HG03095 (cell line): Measurements from ENCODE around the gene SLC7A6OS.

Source experiments
- ATAC-seq: cut with Tn5 transposase; IDR thresholded peaks from one replicate; pipeline ENCODE4 v1.9.1; 2021; ENCODE audit warnings: moderate library complexity; ENCODE audit not compliant: unreplicated experiment

Gene SLC7A6OS

DNA sequence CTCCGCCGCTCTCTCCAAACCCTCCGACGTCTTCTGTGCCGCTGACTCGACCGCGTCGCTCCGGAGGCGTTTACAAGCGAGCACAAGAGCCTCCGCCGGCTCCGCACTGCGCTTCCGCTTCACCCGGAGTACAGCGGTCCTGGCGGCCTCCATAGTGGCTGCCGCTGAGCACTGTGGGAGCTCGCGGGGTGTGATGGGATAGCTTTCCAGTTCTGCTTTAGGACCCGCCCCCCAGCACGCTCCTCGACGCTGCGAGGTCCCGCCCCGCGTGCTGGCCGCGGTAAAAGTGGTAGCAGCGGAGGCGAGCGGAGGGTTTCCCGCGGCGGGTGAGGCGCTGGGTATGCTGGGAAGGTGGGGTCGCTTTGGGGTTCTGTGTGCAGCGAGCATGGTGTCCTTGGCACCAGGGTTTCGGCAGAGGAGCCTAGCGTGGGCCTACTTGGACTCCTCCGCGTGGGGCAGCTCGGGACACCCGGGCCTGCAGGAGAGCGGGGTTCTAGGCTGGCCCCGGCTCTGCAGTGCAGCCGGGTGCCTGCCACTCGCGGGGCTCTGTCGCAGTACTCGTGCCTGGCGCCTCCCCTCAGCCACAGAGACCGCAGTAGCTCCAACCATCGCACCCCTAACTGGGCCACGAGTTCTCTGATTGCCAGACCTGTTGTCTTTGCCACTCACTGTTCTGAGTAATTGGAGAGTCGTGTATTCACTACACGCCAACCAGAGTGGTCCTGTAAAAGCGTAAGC lies at the start of gene SLC7A6OS, which contains the start of gene PRMT7:
TSS of gene SLC7A6OS (minus strand) at position 173 of the 738 bp plus-strand sequence. CDS start at position 153, 20 bp downstream.
TSS of gene PRMT7 (plus strand) at position 246 of the 738 bp plus-strand sequence. CDS start 4,961 bp downstream, outside the sequence.
- ATAC-seq = peak; percentile 97

DNA sequence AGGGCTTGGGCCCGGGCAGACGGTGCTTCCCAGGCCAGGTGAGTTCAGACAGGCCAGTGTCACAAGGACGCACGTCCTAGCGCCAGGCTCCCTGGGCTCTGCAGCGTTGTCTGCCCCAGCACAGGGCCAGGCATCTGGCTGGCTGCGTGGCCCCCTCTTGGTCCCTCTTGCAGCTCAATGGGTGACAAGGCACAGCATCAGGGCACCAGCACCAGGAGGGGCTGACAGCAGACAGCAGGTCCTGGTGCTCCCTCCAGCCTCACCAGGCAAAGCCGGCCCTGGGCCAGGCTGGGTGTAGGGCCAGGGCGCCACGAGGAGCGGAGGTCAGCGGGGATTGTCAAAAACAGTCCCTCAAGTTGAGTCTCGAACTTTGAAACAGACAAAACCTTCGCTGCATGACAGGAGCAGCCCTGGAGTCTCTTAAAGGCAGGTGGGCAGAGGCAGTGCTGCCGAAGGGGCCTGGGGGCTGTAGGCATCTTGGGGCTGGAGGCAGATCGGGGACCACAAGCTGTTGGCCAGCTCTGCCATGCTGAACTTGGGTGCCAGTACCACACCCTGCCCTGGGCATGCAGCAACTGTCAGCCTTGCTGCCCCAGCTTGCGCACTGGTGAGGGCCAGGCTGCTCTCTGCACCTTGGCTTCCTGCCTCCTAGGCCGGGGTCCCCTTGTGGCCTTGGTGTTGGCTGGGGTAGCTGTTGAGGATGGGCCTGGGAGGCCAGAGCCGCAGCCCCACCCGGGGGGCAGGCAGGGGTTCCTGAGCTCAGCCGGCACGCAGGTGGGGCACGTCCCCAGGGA lies 48.8 kb upstream of the SLC7A6OS start:
- ATAC-seq = no peak

DNA sequence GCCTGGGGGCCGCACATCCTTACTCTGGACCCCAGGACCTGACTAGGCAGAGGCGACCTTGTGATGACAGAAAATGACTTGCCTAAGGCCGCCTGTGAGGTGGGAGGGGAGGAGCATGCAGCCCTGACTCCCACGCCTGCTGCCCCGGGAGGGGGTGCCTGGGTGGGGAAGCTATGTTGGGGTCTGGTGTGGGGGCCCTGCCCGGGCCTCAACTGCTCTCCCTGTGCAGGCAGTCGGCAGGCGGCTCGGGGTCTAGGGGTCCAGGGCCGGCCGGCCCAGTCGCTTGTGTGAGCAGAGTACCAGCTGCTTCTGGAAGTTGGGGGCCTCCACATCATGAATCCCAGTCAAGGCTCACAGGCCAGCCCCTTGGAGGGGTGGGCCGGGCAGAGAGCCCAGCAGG lies 48.2 kb upstream of the SLC7A6OS start:
- no peak for ATAC-seq

DNA sequence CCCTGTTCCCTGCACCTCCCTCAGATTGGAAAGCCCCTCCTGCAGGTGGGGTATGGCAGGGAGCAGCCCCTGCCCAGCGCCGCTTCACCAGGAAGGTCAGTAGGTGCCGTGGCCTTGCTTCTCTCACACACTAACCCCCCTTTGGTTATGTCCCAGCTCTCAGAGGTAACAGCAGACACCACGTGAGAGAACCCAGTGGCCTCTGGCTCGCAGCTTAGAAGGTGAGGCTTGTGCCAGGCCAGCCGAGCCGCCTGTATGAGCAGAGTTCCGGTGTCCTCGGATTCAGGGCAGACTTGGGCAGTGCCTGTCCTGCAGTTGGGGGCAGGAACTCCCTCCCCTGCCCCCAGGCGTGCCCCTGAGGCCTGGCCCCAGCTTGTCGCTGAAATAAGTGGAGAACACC lies 47.2 kb upstream of the SLC7A6OS start:
- ATAC-seq = no peak

DNA sequence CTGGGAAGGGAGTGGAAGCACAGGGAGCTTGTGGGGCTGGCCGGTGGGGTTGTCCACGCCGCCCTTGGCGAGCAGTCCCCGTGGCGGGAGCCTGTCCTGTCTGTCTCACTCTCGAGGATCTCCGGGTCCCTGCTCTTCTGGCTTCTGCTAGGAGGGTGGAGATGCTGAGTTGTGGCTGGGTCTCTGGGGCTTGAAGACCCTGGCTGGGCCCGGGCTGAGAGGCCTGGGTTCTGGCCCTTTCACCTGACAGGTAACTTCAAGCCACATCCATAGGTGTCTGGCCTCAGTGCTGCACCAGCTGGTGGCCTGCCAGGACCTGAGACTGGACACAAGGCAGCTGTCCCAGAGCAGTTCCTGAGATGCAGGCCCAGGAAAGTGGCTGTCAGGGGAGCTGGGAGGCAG lies 46.8 kb upstream of the SLC7A6OS start:
- ATAC-seq = no peak

DNA sequence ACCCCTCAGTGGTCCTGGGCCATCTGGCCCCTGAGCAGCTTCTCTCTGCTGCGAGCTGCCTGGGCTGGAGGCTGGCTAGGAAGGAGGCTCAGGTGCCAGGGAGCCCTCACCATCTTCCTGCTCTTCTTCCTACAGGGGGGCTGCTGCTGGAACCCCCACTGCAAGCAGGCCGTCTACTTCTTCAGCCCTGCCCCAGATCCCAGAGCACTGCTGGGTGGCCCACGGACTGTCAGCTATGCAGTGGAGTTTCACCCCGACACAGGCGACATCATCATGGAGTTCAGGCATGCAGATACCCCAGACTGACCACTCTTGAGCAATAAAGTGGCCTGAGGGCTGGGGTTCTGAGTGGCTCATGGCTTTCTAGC lies 46.2 kb upstream of the SLC7A6OS start:
- ATAC-seq = no peak

DNA sequence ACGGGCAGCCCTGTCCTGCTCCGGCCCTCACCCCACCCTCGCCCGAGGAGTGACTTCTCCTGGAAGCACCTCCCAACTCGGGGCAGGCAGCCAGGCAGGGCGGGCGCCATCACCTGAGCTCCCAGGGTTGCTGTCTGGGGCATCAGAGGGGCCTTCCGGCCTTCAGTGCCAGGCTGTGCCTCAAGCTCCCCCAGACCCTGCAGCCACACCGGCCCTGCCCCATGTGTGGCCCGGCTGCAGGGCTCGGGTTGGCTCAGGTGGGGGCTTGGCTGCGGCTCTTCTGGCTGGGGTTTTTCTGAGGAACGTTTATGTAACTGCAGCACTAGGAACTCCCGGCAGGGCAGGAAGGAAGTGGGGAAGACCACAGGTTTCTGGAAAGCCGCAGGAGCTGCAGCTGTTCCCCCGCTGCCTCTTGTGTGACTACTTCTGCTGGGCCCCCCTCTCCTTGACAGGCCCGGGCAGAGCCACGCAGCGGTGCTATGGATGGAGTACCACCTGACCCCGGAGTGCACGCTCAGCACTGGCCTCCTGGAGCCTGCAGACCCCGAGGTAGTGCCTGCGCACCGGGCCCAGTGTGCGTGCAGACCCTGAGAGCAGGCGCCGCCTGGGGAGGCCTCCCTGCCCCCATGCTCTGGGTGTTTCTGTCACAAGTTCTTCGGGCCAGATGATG lies 45.6 kb upstream of the SLC7A6OS start:
- ATAC-seq = peak; percentile 79

DNA sequence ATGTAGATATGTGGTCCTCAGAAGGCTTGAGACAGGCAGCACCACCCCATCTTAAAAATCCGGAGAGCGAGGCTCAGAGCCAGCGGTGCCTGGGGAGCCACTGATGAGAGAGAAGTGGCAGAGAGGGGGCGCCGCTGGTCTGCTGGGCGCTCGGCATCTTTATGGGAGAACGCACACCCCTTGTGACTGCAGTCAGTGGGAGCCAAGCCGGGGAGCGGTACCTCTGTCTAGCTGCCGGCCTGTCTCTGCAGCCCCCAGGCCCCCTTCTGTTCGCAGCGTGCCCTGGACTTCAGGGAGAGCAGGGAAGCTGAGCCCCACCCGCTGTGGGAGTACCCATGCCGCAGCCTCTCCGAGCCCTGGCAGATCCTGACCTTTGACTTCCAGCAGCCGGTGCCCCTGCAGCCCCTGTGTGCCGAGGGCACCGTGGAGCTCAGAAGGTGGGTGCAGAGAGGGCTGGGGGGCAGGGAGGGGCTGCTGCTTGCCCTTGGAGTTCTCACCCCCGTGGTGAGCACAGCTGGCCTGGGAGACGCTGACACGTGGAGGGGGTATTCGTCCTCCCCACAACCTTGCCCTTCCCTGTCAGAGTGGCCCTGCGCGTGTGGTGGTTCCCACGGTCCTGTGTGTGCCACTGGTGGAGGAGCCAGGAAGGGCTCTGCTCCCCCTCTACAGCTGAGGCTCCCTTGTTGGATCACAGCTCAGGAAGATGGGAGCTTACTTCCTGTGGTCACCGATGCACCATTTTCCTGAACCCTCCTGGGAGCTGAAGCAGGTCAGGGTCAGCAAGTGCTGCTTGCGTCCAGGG lies 44.9 kb upstream of the SLC7A6OS start:
- no peak for ATAC-seq

DNA sequence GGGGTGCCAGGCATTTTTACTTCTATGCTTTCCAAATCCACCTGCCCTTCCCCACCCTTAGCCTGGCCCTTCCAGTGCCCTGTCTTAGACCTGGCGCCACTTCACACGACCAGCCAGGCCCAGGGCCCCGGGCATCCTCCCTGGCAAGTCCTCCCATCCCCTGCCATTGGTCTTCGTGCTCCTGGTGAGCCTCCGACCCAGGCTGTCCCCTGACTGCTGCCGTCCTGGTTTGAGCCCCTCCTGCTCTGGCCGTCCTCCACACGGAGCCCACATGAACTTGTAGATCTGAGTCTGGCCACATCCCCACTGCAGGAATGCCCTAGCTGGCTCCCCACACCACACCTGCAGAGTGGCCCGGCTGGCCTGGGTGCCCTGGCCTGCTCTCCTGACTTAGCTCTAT lies 44.1 kb upstream of the SLC7A6OS start:
- no peak for ATAC-seq

DNA sequence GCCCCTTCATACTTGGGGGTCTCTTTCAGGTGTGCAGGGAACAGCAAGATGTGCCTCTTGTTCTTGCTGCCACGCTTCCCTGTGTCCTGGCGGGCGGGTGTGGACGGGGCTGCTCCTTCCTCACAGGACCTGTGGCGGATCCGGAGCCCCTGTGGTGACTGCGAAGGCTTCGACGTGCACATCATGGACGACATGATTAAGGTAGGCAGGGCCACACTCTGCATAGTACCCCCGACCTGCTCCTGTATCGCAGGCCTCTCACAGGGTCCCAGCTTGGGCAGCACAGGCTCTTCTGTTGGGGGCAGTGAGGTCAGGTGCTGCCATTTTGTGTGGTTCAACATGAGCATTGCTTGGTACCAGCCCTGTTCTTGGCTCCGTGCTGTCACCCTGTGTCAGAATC lies 42.6 kb upstream of the SLC7A6OS start:
- ATAC-seq = no peak

DNA sequence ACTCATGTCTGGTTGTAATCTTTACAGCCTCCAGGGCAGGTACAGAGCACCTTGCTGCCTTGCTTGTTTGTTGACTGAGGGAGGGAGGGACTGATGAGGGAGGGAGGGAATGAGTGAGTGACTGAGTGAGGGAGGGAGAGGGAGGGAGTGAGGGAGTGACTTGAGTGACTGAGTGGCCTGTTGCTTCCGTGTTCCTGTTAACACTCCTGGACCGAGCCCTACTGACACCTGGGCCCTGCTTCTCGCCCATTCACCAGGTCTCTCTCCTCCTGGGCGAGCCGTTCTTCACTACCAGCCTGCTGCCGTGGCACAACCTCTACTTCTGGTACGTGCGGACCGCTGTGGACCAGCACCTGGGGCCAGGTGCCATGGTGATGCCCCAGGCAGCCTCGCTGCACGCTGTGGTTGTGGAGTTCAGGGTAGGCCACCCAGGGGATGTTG lies 41.3 kb upstream of the SLC7A6OS start:
- no peak for ATAC-seq

DNA sequence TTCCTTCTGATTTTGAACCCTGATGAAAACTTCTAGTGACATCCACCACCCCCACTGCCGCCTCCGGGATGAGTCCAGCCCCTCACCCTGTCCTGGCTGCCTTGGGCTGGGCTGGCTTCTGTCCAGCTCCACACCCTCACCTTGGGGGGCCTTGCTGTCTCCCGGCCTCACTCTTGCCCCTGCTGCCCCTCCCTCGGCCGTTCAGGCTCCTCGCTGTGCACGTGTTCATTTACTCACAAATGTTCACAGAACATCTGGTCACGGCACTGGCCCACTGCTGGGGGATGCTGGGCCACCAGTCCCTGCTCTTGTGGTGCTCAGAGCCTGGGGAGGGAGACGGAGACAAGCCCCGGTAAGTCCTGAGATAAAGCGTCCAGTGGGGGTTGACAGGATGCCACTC lies 40.7 kb upstream of the SLC7A6OS start:
- no peak for ATAC-seq

DNA sequence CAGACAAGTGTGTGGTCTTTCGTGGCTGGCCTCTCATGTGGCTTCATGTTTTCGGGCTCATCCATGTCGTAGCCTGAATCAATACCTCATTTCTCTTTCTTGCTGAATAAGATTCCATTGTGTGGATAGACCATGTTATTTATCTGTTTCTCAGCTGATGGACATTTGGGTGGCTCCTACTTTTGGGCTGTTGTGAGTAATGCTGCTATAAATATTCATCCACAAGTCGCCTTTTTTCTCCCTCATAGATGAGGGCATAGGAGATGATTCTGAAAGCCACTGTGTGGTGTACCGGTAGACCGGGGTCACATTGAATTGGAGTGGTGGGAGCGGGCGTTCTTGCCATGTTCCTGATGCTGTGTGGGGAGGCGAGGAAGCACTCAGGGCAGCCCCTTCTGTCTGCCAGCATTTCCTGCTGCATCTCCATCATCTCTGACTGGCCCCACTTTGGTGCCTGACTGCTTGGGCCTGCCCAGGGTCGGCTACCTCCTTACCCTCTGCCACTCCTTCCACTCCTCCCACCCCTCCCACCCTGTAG lies 40.1 kb upstream of the SLC7A6OS start:
- no peak for ATAC-seq

DNA sequence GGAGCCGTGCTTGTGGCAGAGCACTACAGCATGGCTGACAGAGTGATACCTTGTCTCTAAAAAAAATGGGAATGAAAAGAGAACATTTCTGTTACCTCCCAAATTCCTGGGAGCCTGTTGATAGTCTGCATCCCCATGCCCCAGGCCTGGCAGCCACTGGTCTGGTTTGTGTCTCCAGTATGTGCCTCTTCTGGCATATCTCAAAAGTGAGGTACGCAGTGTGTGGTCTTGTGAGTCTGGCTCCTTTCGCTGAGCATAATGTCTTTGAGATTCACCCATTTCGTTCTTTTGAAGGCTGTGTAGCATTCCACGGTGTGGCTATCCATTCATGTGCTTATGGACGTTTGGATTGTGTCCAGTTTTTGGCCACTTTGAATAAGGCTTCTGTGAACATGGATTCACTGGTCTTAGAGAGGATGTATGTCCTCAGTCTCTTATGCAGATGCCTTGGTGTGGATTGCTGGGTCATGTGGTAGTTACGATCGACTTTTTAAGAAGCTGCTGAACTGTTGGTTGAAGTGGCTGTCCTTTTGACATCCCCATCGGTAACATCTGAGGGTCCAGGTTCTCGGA lies 39.2 kb upstream of the SLC7A6OS start:
- no peak for ATAC-seq

DNA sequence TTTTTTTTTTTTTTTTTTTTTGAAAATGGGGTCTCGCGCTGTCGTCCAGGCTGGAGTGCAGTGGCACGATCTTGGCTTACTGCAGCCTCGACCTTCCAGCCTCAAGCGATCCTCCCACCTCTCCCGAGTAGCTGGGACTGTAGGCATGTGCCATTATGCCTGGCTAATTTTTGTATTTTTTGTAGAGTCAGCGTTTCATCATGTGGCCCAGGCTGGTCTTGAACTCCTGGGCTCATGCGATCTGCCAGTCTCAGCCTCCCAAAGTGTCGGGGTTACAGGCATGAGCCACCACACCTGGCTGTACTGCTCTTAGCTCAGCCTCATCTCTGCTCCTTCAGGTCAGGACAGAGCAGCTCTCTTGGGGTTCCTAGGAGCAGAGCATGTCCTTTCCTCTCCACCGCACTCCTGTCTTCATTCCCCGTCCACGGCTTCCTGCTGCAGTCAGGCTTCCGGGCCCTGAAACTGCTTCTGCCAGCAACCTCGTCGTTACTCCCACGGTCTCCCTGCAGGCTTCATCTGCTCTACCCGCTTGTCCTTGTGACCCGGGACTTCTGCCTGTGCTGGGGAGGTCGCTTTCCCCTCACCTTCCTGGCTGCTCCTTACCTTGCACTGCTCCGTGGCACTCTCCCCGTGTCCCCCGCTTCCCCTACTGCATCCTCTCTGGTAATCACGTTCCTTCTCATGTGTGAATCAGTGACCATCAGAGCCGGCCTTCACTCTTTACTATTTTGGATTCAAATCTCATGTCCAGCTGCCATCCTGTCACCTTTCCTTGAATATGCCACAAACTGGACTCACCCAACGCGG lies 38.1 kb upstream of the SLC7A6OS start:
- ATAC-seq = no peak

DNA sequence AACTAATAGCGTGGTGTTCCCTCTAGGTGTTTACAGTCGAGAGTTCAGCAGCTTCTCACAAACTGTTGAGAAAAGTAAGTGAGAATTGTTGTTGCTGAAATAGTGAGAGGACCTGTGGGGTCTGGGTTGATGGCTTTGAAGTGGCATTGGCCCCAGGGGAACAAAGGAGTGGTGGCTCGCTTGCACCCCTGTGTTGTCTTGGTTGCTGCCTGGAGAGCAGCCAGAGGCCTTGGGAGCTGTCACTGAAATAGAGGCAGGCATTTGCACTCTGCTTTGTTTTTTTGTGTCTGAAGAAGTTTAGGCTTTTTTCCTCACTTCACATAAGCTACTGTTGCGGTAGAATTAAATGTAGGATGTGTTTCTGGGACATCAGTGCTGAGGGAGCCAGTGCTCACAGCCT lies 36.9 kb upstream of the SLC7A6OS start:
- ATAC-seq = no peak

DNA sequence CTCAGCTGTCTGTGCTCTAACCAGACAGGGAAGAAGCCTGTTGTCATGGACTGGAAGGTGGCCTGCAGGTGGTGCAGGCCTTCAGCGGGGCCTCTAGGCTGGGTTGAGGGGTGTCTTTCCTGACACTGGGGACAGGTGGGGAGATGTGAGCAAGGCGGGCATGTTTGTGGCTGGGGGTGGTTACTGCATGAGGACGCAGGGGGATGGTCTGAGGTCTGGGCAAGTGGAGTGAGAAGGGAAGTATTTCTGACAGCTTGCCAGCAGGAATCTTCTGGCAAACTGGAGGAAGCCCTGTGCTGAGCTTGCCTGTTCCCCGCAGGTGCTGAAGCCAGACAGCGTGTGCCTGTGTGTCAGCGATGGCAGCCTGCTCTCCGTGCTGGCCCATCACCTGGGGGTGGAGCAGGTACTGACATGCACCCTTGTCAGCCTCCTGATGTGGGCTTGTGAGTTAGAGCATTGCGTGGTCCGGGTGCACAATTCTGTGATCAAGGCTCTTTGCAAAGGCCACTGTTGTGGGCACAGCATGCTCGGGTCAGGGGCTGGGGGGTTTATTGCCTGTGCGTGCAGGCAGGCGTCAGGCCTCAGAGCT lies 36.2 kb upstream of the SLC7A6OS start:
- no peak for ATAC-seq

DNA sequence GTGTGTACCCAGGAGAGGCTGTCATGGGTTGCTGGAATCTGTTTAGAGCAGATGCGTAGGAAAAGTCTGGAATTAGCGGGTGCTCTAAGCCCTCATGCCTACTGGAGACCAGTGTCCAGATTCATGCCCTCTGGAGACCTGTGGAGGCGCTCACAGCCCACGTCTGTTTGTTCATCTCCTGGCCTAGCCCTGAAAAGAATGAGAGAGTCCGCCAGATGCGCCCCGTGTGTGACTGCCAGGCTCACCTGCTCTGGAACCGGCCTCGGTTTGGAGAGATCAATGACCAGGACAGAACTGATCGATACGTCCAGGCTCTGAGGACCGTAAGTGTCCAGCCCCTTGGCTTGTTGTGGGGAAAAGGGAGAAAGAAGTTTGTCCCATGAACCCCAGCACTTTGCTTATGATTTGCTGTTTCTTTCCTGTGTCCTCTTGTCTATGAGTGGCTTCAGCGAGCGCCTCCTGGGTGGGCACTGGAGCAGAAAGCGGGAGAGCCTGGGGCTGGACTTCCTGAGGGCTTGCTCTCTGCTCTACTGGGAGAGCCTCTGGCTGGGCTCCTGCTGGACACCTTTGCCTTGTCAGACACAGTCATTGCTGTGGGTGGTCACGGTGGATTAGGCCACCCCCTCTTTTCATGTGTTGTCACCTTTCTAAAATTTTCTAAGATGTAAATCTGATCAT lies 35.4 kb upstream of the SLC7A6OS start:
- no peak for ATAC-seq
